Caco-2 (cell line): ENCODE measurements around the gene OR8B3. TPM values are rescaled to one million over a fixed set of nuclear protein-coding genes. Genes with fewer than 3 reads are reported as not detected.

Experiments used
- BruUV-seq: library from RNA; stranded (reverse); fragments of 400-500 nt; replicated peaks from 2 replicates; lab custom pipeline; 2021; lab: Mats Ljungman, UMichigan
- CTCF ChIA-PET: fragments of 300-600 bp; sonication (Branson Sonifier 250); formaldehyde crosslinking; loops from one replicate; lab custom pipeline; 2022; ENCODE audit warnings: antibody characterized with exemption; lab: Charles Lee
- POLR2A ChIA-PET: fragments of 300-600 bp; sonication (Branson Sonifier 250); formaldehyde crosslinking; loops from one replicate; lab custom pipeline; 2022; ENCODE audit warnings: antibody characterized with exemption; lab: Charles Lee
- DNase-seq, 2 experiments: peaks; one replicate each; pipeline versions ENCODE4 v3.0.0 to v3.0.0-alpha.2; 2020 to 2022
- H3K27me3 ChIP-seq: replicated peaks from 2 replicates; pipeline ENCODE4 v1.6.0; 2011; ENCODE audit warnings: low read length; ENCODE audit not compliant: control insufficient read depth, insufficient read depth
- H3K36me3 ChIP-seq: 2 replicates; pipeline ENCODE4 v1.5.1; 2011; ENCODE audit warnings: low read length; ENCODE audit not compliant: control insufficient read depth, insufficient read depth
- H3K4me1 ChIP-seq: fragments of 250-450 bp; sonication (Bioruptor Pico); 2 replicates; pipeline ENCODE4 v1.5.1; 2020; ENCODE audit warnings: mild to moderate bottlenecking
- H3K4me3 ChIP-seq: 2 replicates; pipeline ENCODE4 v1.5.1; 2011; ENCODE audit warnings: low read depth, mild to moderate bottlenecking, control low read depth, low read length
- H3K9me3 ChIP-seq: fragments of 250-450 bp; sonication (Bioruptor Pico); 2 replicates; pipeline ENCODE4 v1.5.1; 2020; ENCODE audit warnings: mild to moderate bottlenecking, moderate library complexity
- H3K27ac Mint-ChIP-seq: one replicate; pipeline ENCODE4 v1.8.0; 2022; ENCODE audit warnings: mixed read lengths; ENCODE audit not compliant: unreplicated experiment
- H3K27me3 Mint-ChIP-seq: one replicate; pipeline ENCODE4 v1.8.0; 2022; ENCODE audit warnings: mixed read lengths; ENCODE audit not compliant: insufficient read depth, unreplicated experiment
- H3K36me3 Mint-ChIP-seq: one replicate; pipeline ENCODE4 v1.8.0; 2022; ENCODE audit warnings: mild to moderate bottlenecking, mixed read lengths; ENCODE audit not compliant: insufficient read depth, unreplicated experiment
- H3K4me1 Mint-ChIP-seq: one replicate; pipeline ENCODE4 v1.8.0; 2022; ENCODE audit warnings: low read depth, mixed read lengths; ENCODE audit not compliant: unreplicated experiment
- H3K4me3 Mint-ChIP-seq: one replicate; pipeline ENCODE4 v1.8.0; 2022; ENCODE audit warnings: mild to moderate bottlenecking, moderate library complexity, mixed read lengths; ENCODE audit not compliant: unreplicated experiment
- H3K9me3 Mint-ChIP-seq: one replicate; pipeline ENCODE4 v1.8.0; 2022; ENCODE audit warnings: mixed read lengths; ENCODE audit not compliant: unreplicated experiment
- intact Hi-C: fragments of 100-400 bp; cut with micrococcal nuclease; formaldehyde crosslinking; loops from one replicate; pipeline ENCODE4 v1.10.0; 2022; ENCODE audit not compliant: unreplicated experiment
- total RNA-seq: library from RNA; stranded (reverse); gene quantifications from 2 replicates; pipeline ENCODE4 v1.2.3, GENCODE V29; 2022
- TF ChIP-seq, protein P1 (sequence below), 2 experiments: fragments of 200-600 bp in 1 of 2; IDR thresholded peaks; 1 replicate in 1 of 2; 2 replicates in 1 of 2; pipeline versions ENCODE4 v1.5.1 to v1.8.0; 2011 to 2022; ENCODE audit warnings: antibody characterized with exemption in 1 of 2, control low read depth in 1 of 2, inconsistent platforms in 1 of 2, low read depth in 1 of 2, low read length in 1 of 2, mild to moderate bottlenecking in 1 of 2, moderate library complexity in 1 of 2; ENCODE audit not compliant: insufficient read depth in 1 of 2, severe bottlenecking in 1 of 2, unreplicated experiment in 1 of 2

The OR8B3 gene
- total RNA-seq, 1 experiment from 2014 or later: not detected

DNA sequence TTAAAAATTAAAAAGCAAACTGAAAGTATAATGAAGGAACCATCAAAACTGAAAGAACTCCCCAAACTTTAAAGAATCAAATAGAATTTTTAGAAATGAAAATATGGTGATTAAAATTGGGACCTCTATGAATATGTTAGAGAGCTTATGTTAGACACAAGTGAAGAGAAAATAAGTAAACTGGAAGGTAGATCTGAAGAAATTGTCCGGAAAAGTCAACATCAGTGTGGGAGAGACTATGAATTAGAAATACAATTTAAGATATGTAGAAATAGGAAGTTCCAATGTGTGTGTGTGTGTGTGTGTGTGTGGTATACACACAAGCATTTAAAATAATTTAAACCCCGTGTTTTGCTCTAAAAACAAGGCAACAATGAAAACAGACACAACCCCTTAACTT lies 30.8 kb upstream of the OR8B3 start:
- no peak for DNase-seq
- Histone ChIP-seq H3K27me3 (no peaks in the 10 kb centered on the region), H3K9me3 (peaks cover 15% of the 10 kb centered on the region), H3K36me3 (no peaks in the 10 kb centered on the region), H3K4me3 (no peak overlapping the region), H3K4me1 (0 out of 2 replicates have a peak, but pooled peaks cover 6% of the 10 kb centered on the region)
- no peak overlapping the region for H3K27ac Mint-ChIP-seq
- BruUV-seq: no TSS peak
- TF ChIP-seq, protein P1, sequence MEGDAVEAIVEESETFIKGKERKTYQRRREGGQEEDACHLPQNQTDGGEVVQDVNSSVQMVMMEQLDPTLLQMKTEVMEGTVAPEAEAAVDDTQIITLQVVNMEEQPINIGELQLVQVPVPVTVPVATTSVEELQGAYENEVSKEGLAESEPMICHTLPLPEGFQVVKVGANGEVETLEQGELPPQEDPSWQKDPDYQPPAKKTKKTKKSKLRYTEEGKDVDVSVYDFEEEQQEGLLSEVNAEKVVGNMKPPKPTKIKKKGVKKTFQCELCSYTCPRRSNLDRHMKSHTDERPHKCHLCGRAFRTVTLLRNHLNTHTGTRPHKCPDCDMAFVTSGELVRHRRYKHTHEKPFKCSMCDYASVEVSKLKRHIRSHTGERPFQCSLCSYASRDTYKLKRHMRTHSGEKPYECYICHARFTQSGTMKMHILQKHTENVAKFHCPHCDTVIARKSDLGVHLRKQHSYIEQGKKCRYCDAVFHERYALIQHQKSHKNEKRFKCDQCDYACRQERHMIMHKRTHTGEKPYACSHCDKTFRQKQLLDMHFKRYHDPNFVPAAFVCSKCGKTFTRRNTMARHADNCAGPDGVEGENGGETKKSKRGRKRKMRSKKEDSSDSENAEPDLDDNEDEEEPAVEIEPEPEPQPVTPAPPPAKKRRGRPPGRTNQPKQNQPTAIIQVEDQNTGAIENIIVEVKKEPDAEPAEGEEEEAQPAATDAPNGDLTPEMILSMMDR (IDR thresholded peaks at IDR 0.05; ENCODE audit: insufficient read depth in 1 of 2, low read depth in 1 of 2, low read length in 1 of 2, severe bottlenecking in 1 of 2, unreplicated experiment in 1 of 2): no peak
- no peak overlapping the region for H3K4me3 Mint-ChIP-seq
- intact Hi-C loops: no loop called here
- peaks cover 19% of the 10 kb centered on the region for H3K9me3 Mint-ChIP-seq
- POLR2A ChIA-PET: no interaction called here
- CTCF ChIA-PET: interaction anchor here (0.6 to 0.7 kb wide), 2 partner anchors 42 to 661 kb away, joined by 3 read pairs; no protein-coding TSS in a partner anchor
- peaks cover 7% of the 10 kb centered on the region for H3K27me3 Mint-ChIP-seq
- H3K36me3 Mint-ChIP-seq: no peaks in the 10 kb centered on the region
- H3K4me1 Mint-ChIP-seq: no peaks in the 10 kb centered on the region

DNA sequence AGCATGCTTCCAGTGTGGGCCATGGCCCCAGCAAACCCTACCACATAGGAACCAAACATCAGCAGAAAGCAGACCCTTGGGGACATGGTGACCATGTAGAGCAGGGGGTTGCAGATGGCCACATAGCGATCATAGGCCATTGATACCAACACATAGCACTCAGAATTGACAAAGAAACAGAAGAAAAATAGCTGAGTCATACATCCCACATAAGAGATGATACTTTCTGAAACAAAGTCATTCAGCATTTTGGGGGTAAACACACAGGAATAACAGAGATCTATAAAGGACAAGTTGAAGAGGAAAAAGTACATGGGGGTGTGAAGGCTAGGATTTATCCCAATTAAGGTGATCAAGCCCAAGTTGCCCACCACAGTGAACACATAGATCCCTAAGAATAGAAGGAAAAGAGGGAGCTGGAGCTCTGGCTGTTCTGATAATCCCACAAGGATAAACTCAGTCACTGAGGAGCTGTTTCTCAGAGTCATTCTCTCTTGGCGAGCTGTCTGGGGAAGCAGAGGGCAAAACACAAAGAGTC lies 25.6 kb upstream of the OR8B3 start, which contains the start of gene OR8B4:
Gene OR8B4, minus strand, starts transcription at position 488 of the 538 bp plus-strand sequence. Its CDS starts 0 bp downstream, at position 488.
- intact Hi-C loops: no loop called here
- ChIA-PET CTCF (no interaction called here), POLR2A (no interaction called here)
- Mint-ChIP-seq H3K27ac (no peak within 1 kb of the TSS), H3K4me1 (no peaks in the 10 kb centered on the region), H3K36me3 (no peaks in the 10 kb centered on the region), H3K9me3 (peaks cover 12% of the 10 kb centered on the region), H3K4me3 (no peak within 1 kb of the TSS), H3K27me3 (peaks cover 17% of the 10 kb centered on the region)
- no peaks in the 10 kb centered on the region for H3K36me3 ChIP-seq
- H3K9me3 ChIP-seq: peaks cover 6% of the 10 kb centered on the region
- no peak for DNase-seq
- H3K27me3 ChIP-seq: no peaks in the 10 kb centered on the region
- TF ChIP-seq, protein P1 (IDR thresholded peaks at IDR 0.05; ENCODE audit: insufficient read depth in 1 of 2, low read depth in 1 of 2, low read length in 1 of 2, severe bottlenecking in 1 of 2, unreplicated experiment in 1 of 2): no peak
- H3K4me3 ChIP-seq: no peak within 1 kb of the TSS
- no peaks in the 10 kb centered on the region for H3K4me1 ChIP-seq
- no TSS peak for BruUV-seq

GRCh38 chr11:124421043-124421442 lies 22.2 kb upstream of the OR8B3 start:
- H3K27me3 Mint-ChIP-seq: peaks cover 22% of the 10 kb centered on the region

More at GRCh38 chr11:124421043-124421442, 22.2 kb upstream of the OR8B3 start:
- no peak overlapping the region for H3K4me3 ChIP-seq
- H3K9me3 Mint-ChIP-seq: no peaks in the 10 kb centered on the region
- BruUV-seq: no TSS peak
- DNase-seq: no peak
- H3K36me3 Mint-ChIP-seq: no peaks in the 10 kb centered on the region
- CTCF ChIA-PET: no interaction called here
- H3K27me3 ChIP-seq: no peaks in the 10 kb centered on the region; the same call in 1 of the 2 replicates
- H3K4me1 ChIP-seq: no peaks in the 10 kb centered on the region
- TF ChIP-seq, protein P1 (IDR thresholded peaks at IDR 0.05; ENCODE audit: insufficient read depth in 1 of 2, low read depth in 1 of 2, low read length in 1 of 2, severe bottlenecking in 1 of 2, unreplicated experiment in 1 of 2): no peak
- POLR2A ChIA-PET: no interaction called here
- no peaks in the 10 kb centered on the region for H3K4me1 Mint-ChIP-seq
- no peaks in the 10 kb centered on the region for H3K9me3 ChIP-seq
- no peak overlapping the region for H3K27ac Mint-ChIP-seq
- intact Hi-C loops: no loop called here
- H3K36me3 ChIP-seq: no peaks in the 10 kb centered on the region
- no peak overlapping the region for H3K4me3 Mint-ChIP-seq
